GM12878 (cell line): ENCODE measurements around the gene CD79A.

ENCODE experiments used
- POLR2AphosphoS2 ChIP-seq: IDR thresholded peaks from 2 replicates; pipeline ENCODE4 v1.6.1; 2011; ENCODE audit warnings: low read depth, mild to moderate bottlenecking, low read length, improper control_type of control experiment, moderate library complexity
- TF ChIP-seq, protein P1 (sequence below): fragments of 450-650 bp; IDR thresholded peaks from 2 replicates; pipeline ENCODE4 v1.6.1; 2018; ENCODE audit warnings: borderline replicate concordance, mild to moderate bottlenecking; ENCODE audit not compliant: partially characterized antibody

DNA sequence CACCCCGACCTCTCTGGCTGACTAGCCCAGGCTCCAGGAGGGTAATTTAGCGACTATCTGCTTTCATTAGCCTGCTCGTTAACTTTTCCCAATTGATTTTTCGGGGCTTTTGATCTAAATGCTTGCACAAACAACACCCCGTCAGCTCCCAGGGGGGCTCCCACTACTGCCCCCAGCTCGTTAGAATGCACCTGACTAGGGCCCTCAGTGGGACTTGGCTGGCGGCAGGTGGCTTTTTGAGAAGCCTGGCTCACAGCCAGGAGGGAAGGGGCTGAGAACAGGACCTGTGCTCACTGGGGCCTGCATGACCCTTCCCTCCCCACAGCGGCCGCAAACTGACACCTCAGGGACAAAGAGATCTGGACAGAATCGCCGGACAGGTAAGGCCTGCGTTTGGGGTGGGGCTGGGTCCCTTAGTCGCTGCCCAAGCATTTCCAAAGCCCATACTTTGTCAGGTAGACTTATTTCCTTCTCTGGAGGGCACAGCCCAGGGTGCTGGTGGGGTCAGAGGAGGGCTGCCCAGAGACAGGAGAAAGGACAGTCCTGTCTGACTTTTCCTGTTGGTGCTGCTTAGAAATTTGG lies 7.6 kb upstream of the CD79A start:
- TF ChIP-seq POLR2AphosphoS2: no peak
- TF ChIP-seq, protein P1, sequence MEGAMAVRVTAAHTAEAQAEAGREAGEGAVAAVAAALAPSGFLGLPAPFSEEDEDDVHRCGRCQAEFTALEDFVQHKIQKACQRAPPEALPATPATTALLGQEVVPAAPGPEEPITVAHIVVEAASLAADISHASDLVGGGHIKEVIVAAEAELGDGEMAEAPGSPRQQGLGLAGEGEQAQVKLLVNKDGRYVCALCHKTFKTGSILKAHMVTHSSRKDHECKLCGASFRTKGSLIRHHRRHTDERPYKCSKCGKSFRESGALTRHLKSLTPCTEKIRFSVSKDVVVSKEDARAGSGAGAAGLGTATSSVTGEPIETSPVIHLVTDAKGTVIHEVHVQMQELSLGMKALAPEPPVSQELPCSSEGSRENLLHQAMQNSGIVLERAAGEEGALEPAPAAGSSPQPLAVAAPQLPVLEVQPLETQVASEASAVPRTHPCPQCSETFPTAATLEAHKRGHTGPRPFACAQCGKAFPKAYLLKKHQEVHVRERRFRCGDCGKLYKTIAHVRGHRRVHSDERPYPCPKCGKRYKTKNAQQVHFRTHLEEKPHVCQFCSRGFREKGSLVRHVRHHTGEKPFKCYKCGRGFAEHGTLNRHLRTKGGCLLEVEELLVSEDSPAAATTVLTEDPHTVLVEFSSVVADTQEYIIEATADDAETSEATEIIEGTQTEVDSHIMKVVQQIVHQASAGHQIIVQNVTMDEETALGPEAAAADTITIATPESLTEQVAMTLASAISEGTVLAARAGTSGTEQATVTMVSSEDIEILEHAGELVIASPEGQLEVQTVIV: no peak
